Mononuclear cell (primary cell): Measurements from ENCODE around the gene FUT4. TPM values are rescaled to one million over a fixed set of nuclear protein-coding genes. Genes with fewer than 3 reads are reported as not detected.

ENCODE experiments used
- H3K27me3 ChIP-seq: 2 replicates; pipeline ENCODE4 v1.6.0; 2011; ENCODE audit warnings: low read length, control low read depth; ENCODE audit not compliant: insufficient read depth
- H3K4me1 ChIP-seq: 2 replicates; pipeline ENCODE4 v1.5.1; 2011; ENCODE audit warnings: mild to moderate bottlenecking, low read length, control low read depth; ENCODE audit not compliant: insufficient read depth
- H3K4me3 ChIP-seq: 2 replicates; pipeline ENCODE4 v1.5.1; 2011; ENCODE audit warnings: mild to moderate bottlenecking, low read length, moderate library complexity
- H3K9me3 ChIP-seq: 2 replicates; pipeline ENCODE4 v1.5.1; 2011; ENCODE audit warnings: low read depth, mild to moderate bottlenecking, control low read depth, low read length
- total RNA-seq: library from RNA; depleted of rRNA; stranded (reverse); fragments of >200 nt; gene quantifications from one replicate; pipeline ENCODE4 v1.2.3, GENCODE V29; 2012

FUT4 gene
- total RNA-seq, 1 donor: 16.2 TPM

DNA sequence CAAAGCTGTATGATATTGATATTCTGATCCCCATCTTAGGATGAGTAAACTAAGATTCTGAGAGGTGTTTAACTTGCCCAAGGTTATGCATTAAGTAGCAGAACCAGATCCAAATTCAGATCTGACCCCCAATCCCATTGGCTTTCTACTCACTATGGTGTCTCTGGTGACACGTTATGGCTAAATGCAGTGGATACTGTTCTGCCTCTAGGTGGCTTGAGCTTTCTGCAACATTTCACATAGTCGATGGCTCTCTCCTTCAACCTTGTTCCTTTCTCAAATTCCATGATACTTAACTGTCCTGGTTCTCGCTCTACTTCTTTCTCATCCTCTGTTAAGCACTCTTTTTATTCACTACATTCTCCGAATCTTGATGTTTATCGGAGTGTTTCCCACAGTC lies 22.0 kb upstream of the FUT4 start:
- Histone ChIP-seq H3K27me3 (no peaks in the 10 kb centered on the region), H3K9me3 (no peaks in the 10 kb centered on the region), H3K4me3 (no peak overlapping the region), H3K4me1 (peaks cover 18% of the 10 kb centered on the region)

DNA sequence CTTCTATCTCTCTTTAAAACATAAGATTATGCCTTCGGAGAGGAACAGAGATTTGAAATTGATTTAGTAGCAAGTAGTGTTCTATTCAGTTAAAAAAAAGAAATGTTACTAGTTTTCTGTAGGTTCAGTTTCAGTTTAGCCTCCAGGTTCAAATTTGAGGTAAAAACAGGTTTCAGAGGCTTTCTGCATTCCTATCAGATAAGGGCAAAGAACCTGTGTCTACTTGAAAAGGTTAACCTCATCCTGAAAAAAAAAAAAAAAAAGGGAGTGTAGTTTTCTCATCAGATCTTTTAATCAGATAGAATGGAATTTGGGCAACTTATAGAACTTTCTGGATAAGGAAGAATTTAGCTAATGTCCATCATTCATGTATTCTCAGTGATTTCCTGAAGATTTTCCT lies 19.4 kb upstream of the FUT4 start:
- H3K4me3 ChIP-seq: no peak overlapping the region
- H3K4me1 ChIP-seq: peaks cover 18% of the 10 kb centered on the region
- H3K27me3 ChIP-seq: no peaks in the 10 kb centered on the region
- no peaks in the 10 kb centered on the region for H3K9me3 ChIP-seq

- Histone ChIP-seq H3K27me3 (no peaks in the 10 kb centered on the region), H3K9me3 (no peaks in the 10 kb centered on the region), H3K4me3 (no peak overlapping the region), H3K4me1 (peaks cover 10% of the 10 kb centered on the region)
Measured at GRCh38 chr11:94525546-94526324, 18.0 kb upstream of the FUT4 start.

GRCh38 chr11:94526645-94527438 lies 16.9 kb upstream of the FUT4 start:
- H3K27me3 ChIP-seq: no peaks in the 10 kb centered on the region
- H3K9me3 ChIP-seq: no peaks in the 10 kb centered on the region
- peaks cover 10% of the 10 kb centered on the region for H3K4me1 ChIP-seq
- no peak overlapping the region for H3K4me3 ChIP-seq

- H3K9me3 ChIP-seq: no peaks in the 10 kb centered on the region
- no peak overlapping the region for H3K4me3 ChIP-seq
- peaks cover 12% of the 10 kb centered on the region for H3K4me1 ChIP-seq
- H3K27me3 ChIP-seq: no peaks in the 10 kb centered on the region
Measured at GRCh38 chr11:94528551-94528950, 15.2 kb upstream of the FUT4 start.

DNA sequence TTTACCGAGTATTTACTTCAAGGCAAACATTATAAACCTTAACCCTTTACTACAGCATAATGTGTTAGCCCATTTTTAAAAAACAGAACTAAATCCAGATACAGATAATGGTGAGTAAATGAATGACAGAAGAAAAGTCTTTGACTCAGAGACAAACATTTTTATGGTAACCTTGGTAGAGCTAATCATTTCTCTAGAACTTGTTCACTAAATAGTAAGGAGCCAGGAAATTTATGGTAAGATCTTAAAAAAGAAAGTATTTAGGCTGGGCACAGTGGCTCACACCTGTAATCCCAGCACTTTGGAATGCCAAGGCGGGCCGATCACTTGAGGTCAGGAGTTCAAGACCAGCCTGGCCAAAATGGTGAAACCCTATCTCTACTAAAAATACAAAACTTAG lies 11.5 kb upstream of the FUT4 start:
- Histone ChIP-seq H3K4me3 (no peak overlapping the region), H3K27me3 (no peaks in the 10 kb centered on the region), H3K4me1 (peaks cover 14% of the 10 kb centered on the region), H3K9me3 (no peaks in the 10 kb centered on the region)

GRCh38 chr11:94533206-94533605 lies 10.5 kb upstream of the FUT4 start:
- H3K4me1 ChIP-seq: peaks cover 20% of the 10 kb centered on the region
- H3K4me3 ChIP-seq: no peak overlapping the region
- no peaks in the 10 kb centered on the region for H3K9me3 ChIP-seq
- no peaks in the 10 kb centered on the region for H3K27me3 ChIP-seq

DNA sequence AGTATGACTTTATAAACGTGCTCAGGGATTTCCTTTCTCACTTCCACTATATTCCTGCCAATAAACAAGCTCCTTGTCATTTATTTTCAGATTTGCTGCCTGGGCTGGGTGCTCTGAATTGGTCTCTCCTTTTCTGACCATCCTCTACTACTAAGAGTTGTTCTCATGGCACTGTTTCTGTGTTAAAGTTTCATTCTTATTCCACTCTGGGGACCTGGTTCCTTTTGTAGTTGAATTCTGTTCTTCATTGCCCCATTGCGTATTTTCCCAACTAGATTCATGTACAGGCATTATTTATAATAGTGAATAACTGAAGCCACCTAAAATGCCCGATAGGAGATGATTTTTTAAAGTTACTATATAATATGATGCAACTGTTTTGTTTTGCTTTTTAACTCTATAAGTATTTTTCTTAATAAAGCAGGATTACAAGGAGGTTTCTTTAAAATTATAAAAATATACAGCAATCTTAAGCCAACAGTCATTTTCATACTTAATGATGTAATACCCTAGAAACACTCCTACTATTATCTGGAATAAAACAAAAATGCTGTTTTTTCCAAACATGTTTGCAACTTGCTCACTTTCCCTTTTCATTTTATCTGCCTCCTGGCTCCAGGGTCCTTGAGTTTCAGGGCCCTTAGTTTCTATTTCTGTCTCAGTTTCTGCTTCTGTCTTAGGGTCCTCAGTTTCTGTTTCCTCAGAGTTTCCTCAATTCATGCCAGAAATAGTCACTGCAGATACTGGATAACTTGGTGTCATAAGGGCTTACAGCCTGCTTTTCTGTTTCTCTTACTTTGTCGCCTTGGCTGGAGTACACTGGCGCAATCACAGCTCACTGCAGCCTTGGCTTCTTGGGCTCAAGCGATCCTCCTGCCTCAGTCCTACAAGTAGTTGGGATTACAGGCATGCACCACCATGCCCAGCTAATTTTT lies 9.8 kb upstream of the FUT4 start:
- Histone ChIP-seq H3K27me3 (no peaks in the 10 kb centered on the region), H3K4me3 (no peak overlapping the region), H3K4me1 (peaks cover 20% of the 10 kb centered on the region), H3K9me3 (no peaks in the 10 kb centered on the region)

DNA sequence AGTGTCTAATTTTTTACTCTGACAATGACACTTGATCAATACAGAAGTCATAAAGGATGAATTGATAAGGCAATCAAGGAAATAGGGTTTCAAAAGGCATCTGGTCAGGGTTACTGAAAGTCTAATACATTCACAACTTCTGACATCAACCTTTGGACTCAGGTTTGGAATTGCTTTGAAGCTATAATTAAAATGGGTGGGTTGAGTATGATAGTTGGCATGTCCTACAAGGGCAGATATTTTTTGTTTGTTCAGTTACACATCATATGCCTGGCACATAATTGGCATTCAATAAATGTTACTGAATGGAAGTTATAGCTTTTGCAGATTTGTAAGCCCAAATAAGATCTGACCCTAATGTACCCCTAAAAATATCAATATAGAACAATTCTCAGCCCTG lies 7.3 kb upstream of the FUT4 start:
- Histone ChIP-seq H3K9me3 (no peaks in the 10 kb centered on the region), H3K4me3 (no peak overlapping the region), H3K27me3 (no peaks in the 10 kb centered on the region), H3K4me1 (peaks cover 20% of the 10 kb centered on the region)

DNA sequence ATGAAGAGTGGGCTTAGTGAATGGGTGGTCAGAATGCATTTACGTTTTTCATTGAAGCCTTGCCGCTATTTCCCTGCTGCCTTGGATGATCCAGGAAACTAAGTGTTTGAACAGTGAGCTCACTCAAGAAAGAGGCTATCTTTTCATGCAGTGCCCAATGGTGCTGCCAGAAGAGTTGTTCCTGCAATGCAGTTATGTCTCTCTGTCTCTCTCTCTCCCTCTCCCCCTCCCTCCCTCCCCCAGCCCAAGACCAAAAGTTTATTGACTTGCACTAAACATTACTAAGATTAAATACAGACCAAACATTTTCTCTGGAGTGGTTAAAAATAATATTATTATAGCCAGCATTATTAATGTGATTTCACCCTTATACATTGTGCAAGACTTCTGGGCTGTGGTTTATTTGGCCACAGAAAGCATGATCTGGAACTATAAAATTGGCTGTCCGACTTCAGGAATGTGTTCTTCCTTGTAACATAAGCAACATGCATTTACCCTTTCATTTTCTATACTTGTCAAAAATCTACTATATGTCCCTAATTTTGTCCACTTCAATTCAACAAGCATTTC lies 6.6 kb upstream of the FUT4 start:
- Histone ChIP-seq H3K4me1 (peaks cover 20% of the 10 kb centered on the region), H3K9me3 (no peaks in the 10 kb centered on the region), H3K27me3 (no peaks in the 10 kb centered on the region), H3K4me3 (no peak overlapping the region)

GRCh38 chr11:94539420-94539819 lies 4.3 kb upstream of the FUT4 start:
- Histone ChIP-seq H3K27me3 (no peaks in the 10 kb centered on the region), H3K4me3 (no peak overlapping the region), H3K4me1 (peaks cover 25% of the 10 kb centered on the region), H3K9me3 (no peaks in the 10 kb centered on the region)

GRCh38 chr11:94544646-94545263 lies 1.0 kb downstream of the FUT4 start:
- H3K4me3 ChIP-seq: peak overlapping the region; percentile 64

GRCh38 chr11:94545264-94546161 lies 1.8 kb downstream of the FUT4 start:
- H3K4me3 ChIP-seq: peak overlapping the region; percentile 64
- H3K4me1 ChIP-seq: peaks cover 65% of the 10 kb centered on the region
- H3K27me3 ChIP-seq: no peaks in the 10 kb centered on the region
- no peaks in the 10 kb centered on the region for H3K9me3 ChIP-seq

More at GRCh38 chr11:94544646-94545263, 1.0 kb downstream of the FUT4 start:
- Histone ChIP-seq H3K4me1 (peaks cover 57% of the 10 kb centered on the region), H3K9me3 (no peaks in the 10 kb centered on the region), H3K27me3 (no peaks in the 10 kb centered on the region)
